HL-60 (cell line): Measurements from ENCODE around the gene ACBD5.

ENCODE experiments used
- DNase-seq, 2 experiments: peaks; one replicate each; pipeline ENCODE4 v3.0.0-alpha.2; 2010 to 2020; ENCODE audit warnings: low read depth in 1 of 2, low spot score in 1 of 2
- H3K27ac ChIP-seq: fragments of 250-450 bp; sonication (Bioruptor Pico); replicated peaks from 2 replicates; pipeline ENCODE4 v1.5.1; 2020; ENCODE audit warnings: mild to moderate bottlenecking, moderate library complexity
- H3K27me3 ChIP-seq: fragments of 250-450 bp; sonication (Bioruptor Pico); 2 replicates; pipeline ENCODE4 v1.5.1; 2021; ENCODE audit warnings: mild to moderate bottlenecking, moderate library complexity; ENCODE audit not compliant: insufficient read depth, poor library complexity, severe bottlenecking
- H3K4me3 ChIP-seq: replicated peaks from 2 replicates; pipeline ENCODE4 v1.5.1; 2011; ENCODE audit warnings: mild to moderate bottlenecking, control low read depth, low read length; ENCODE audit not compliant: insufficient read depth
- GABPA ChIP-seq: IDR thresholded peaks from 2 replicates; pipeline ENCODE4 v1.6.1; 2012; ENCODE audit warnings: low read depth
- POLR2AphosphoS5 ChIP-seq: IDR thresholded peaks from 2 replicates; pipeline ENCODE4 v1.6.1; 2012; ENCODE audit warnings: low read depth
- SPI1 ChIP-seq: IDR thresholded peaks from 2 replicates; pipeline ENCODE4 v1.6.1; 2012; ENCODE audit warnings: low read depth, mild to moderate bottlenecking, borderline replicate concordance
- TF ChIP-seq, protein P1 (sequence below): IDR thresholded peaks from 2 replicates; pipeline ENCODE4 v1.6.1; 2012; ENCODE audit warnings: low read depth; ENCODE audit not compliant: insufficient replicate concordance
- TF ChIP-seq, protein P2 (sequence below): IDR thresholded peaks from one replicate; pipeline ENCODE4 v1.5.1; 2011; ENCODE audit warnings: low read length, control low read depth, inconsistent platforms; ENCODE audit not compliant: insufficient read depth

The ACBD5 gene

DNA sequence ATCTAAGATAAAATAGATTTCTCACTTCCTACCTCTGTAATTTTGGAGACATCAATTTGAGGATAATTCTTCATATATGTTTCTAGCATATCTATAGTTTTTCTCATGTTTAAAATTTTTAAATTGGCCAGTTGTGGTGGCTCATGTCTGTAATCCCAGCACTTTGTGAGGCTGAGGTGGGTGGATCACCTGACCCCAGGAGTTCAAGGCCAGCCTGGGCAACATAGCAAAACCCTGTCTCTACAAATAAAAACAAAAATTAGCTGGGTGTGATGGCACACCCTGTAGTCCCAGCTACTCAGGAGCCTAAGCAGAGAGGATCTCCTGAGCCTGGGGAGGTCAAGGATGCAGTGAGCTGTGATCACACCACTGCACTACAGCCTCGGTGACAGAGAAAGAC is 4.9 kb downstream of the ACBD5 start:
- no peak for DNase-seq
- no peak for TF ChIP-seq POLR2AphosphoS5
- TF ChIP-seq GABPA, result no peak
- TF ChIP-seq SPI1, result no peak
- TF ChIP-seq, protein P1, sequence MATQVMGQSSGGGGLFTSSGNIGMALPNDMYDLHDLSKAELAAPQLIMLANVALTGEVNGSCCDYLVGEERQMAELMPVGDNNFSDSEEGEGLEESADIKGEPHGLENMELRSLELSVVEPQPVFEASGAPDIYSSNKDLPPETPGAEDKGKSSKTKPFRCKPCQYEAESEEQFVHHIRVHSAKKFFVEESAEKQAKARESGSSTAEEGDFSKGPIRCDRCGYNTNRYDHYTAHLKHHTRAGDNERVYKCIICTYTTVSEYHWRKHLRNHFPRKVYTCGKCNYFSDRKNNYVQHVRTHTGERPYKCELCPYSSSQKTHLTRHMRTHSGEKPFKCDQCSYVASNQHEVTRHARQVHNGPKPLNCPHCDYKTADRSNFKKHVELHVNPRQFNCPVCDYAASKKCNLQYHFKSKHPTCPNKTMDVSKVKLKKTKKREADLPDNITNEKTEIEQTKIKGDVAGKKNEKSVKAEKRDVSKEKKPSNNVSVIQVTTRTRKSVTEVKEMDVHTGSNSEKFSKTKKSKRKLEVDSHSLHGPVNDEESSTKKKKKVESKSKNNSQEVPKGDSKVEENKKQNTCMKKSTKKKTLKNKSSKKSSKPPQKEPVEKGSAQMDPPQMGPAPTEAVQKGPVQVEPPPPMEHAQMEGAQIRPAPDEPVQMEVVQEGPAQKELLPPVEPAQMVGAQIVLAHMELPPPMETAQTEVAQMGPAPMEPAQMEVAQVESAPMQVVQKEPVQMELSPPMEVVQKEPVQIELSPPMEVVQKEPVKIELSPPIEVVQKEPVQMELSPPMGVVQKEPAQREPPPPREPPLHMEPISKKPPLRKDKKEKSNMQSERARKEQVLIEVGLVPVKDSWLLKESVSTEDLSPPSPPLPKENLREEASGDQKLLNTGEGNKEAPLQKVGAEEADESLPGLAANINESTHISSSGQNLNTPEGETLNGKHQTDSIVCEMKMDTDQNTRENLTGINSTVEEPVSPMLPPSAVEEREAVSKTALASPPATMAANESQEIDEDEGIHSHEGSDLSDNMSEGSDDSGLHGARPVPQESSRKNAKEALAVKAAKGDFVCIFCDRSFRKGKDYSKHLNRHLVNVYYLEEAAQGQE, result no peak
- TF ChIP-seq, protein P2, sequence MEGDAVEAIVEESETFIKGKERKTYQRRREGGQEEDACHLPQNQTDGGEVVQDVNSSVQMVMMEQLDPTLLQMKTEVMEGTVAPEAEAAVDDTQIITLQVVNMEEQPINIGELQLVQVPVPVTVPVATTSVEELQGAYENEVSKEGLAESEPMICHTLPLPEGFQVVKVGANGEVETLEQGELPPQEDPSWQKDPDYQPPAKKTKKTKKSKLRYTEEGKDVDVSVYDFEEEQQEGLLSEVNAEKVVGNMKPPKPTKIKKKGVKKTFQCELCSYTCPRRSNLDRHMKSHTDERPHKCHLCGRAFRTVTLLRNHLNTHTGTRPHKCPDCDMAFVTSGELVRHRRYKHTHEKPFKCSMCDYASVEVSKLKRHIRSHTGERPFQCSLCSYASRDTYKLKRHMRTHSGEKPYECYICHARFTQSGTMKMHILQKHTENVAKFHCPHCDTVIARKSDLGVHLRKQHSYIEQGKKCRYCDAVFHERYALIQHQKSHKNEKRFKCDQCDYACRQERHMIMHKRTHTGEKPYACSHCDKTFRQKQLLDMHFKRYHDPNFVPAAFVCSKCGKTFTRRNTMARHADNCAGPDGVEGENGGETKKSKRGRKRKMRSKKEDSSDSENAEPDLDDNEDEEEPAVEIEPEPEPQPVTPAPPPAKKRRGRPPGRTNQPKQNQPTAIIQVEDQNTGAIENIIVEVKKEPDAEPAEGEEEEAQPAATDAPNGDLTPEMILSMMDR, result no peak
- H3K27me3 ChIP-seq, result no peaks in the 10 kb centered on the region
- H3K4me3 ChIP-seq, result no peak overlapping the region
- no peak overlapping the region for H3K27ac ChIP-seq

DNA sequence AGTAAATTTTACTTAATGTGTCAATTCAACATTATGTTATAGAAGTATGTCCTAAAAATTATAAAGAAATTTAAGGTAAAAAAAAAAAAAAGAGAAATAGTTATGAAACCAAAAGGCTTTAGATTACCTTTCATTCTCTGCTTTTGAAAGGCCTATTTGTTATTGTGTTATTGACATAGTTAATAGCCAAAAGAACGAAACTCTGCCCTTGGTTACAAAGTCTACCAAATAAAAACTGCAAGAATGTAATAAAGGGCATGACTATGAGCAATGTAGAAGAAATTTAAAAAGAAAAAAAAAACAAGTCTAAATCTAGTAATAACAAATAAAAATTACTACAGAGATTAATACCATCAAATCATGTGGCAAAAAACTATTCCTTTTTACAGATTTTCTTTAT is 10.6 kb downstream of the ACBD5 start:
- H3K4me3 ChIP-seq, result no peak overlapping the region

DNA sequence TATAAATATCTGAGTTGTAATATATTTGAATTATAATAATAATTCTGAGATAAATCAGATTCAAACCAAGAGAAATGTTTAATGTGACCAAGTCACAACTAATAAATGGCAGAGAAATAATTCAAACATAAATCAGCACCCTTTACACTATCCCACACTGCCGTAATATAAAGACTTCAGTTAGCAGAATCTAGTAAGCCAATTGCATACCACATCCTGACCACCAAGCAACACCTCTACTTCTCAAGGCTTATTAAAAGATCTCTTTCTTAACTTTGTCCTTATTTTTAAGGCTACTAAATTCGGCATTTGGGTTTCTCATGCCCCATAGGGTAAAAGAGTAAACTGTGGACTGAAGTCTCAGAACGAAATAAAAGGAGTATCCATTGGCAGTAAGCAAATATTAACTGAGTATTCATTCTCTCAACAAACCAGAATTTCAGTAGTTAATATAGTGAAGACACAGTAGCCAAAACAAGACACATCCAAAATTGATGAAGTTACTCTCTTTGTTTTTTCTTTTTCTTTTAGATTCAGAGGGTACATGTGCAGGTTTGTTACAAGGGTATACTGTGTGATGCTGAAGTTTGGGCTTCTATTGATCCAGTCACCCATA is 14.8 kb downstream of the ACBD5 start:
- H3K4me3 ChIP-seq, result no peak overlapping the region
- H3K27me3 ChIP-seq, result no peaks in the 10 kb centered on the region
- DNase-seq, result no peak
- TF ChIP-seq, protein P1, result no peak
- TF ChIP-seq GABPA (no peak), SPI1 (no peak)
- no peak overlapping the region for H3K27ac ChIP-seq

More for the DNA sequence above, 10.6 kb downstream of the ACBD5 start:
- no peak for DNase-seq
- no peak overlapping the region for H3K27ac ChIP-seq
- no peaks in the 10 kb centered on the region for H3K27me3 ChIP-seq
- TF ChIP-seq POLR2AphosphoS5, result no peak
- TF ChIP-seq, protein P2, result no peak
- no peak for TF ChIP-seq GABPA
- TF ChIP-seq, protein P1, result no peak
- TF ChIP-seq SPI1, result no peak
